HG03175 (cell line): ENCODE results near the gene ILDR2.

Experiments used
- ATAC-seq: cut with Tn5 transposase; IDR thresholded peaks from one replicate; pipeline ENCODE4 v1.9.1; 2021; ENCODE audit warnings: mild to moderate bottlenecking, moderate library complexity; ENCODE audit not compliant: unreplicated experiment

The ILDR2 gene

GRCh38 chr1:166925810-166926478, 49.4 kb downstream of the ILDR2 start:
- no peak for ATAC-seq

GRCh38 chr1:166924823-166925541, 50.4 kb downstream of the ILDR2 start:
- ATAC-seq: no peak

GRCh38 chr1:166920561-166921475, 54.5 kb downstream of the ILDR2 start:
- ATAC-seq: peak; percentile 45

- ATAC-seq: no peak
Observed at GRCh38 chr1:166918956-166919316, 56.4 kb downstream of the ILDR2 start.

- ATAC-seq: no peak
Observed at GRCh38 chr1:166918088-166918955, 57.0 kb downstream of the ILDR2 start.

GRCh38 chr1:166915941-166916340, 59.4 kb downstream of the ILDR2 start:
- ATAC-seq: no peak

GRCh38 chr1:166915042-166915441, 60.3 kb downstream of the ILDR2 start:
- no peak for ATAC-seq

GRCh38 chr1:166914111-166914510, 61.2 kb downstream of the ILDR2 start:
- ATAC-seq: no peak

- no peak for ATAC-seq
Observed at GRCh38 chr1:166911624-166912023, 63.7 kb downstream of the ILDR2 start.

- peak; percentile 96 for ATAC-seq
Observed at GRCh38 chr1:166910396-166910994, 64.8 kb downstream of the ILDR2 start.

GRCh38 chr1:166908942-166909341, 66.4 kb downstream of the ILDR2 start:
- ATAC-seq: no peak

GRCh38 chr1:166907763-166908162, 67.6 kb downstream of the ILDR2 start:
- peak; percentile 53 for ATAC-seq

- no peak for ATAC-seq
Observed at GRCh38 chr1:166907051-166907450, 68.3 kb downstream of the ILDR2 start.

- ATAC-seq: no peak
Observed at GRCh38 chr1:166906647-166907046, 68.7 kb downstream of the ILDR2 start.

GRCh38 chr1:166905900-166906299, 69.4 kb downstream of the ILDR2 start:
- ATAC-seq: no peak

GRCh38 chr1:166905136-166905535, 70.2 kb downstream of the ILDR2 start:
- ATAC-seq: no peak

GRCh38 chr1:166903232-166903631, 72.1 kb downstream of the ILDR2 start:
- ATAC-seq: no peak

- ATAC-seq: no peak
Observed at GRCh38 chr1:166902279-166902678, 73.1 kb downstream of the ILDR2 start.

GRCh38 chr1:166900987-166901386, 74.4 kb downstream of the ILDR2 start:
- no peak for ATAC-seq

GRCh38 chr1:166899769-166900168, 75.6 kb downstream of the ILDR2 start:
- no peak for ATAC-seq
